Measurements from ENCODE around the gene SGIP1.

DNA sequence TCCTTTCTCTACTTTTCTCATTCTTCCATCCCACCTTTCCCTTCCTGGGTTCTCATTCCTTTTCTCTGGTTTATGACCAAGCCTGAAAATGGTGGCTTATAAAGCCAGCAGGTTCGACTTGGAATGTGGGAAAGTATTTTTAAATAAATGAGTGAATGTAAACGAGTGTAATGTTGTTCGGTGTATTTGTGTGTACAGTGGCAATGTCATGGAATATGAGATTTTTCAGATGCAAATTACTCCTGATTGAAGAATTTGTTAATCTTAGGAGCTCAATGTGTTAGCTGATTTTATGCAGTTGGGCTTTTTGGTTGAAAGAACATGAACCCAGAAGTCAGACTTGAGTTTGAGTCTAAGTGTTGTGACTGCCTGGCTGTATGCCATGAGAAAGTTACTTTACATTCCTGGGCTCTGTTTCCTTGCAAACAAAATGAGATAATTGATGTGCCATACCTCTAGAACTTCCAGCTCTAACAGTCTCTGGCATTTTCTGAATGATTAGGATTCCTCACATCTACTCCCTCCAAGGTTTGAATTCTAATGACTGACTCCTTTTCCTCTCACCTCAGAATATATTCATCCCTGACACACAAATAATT lies 6.6 kb downstream of the SGIP1 start:
- TF ChIP-seq GATA2 (IDR thresholded peaks at IDR 0.05; ENCODE audit: low read depth, low read length) = no peak
- no peak for TF ChIP-seq GATA3 (IDR thresholded peaks at IDR 0.05; ENCODE audit: low read depth, low read length)

Data from SH-SY5Y (cell line).